ENCODE results near the gene RASL11B.

The RASL11B gene

DNA sequence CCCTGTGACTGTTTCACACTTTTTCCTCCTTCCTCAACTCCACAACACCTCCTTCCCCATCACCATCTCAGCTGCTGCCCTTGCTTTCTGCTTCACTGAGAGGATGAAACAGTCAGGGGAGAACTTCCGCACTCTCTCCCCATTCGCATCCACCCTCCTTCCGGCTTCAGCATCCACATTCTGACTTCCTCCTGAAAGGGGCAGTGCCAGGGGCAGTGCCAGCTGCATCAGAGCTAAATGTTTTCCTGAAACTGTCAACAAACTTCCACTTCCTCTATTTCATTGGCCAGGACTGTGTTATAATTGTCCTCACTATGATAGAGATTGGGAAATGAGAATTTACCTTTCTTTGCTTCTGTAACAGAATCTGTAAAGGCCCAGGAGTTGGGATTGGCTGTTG is 18.2 kb upstream of the RASL11B start:
- no peak for DNase-seq

DNA sequence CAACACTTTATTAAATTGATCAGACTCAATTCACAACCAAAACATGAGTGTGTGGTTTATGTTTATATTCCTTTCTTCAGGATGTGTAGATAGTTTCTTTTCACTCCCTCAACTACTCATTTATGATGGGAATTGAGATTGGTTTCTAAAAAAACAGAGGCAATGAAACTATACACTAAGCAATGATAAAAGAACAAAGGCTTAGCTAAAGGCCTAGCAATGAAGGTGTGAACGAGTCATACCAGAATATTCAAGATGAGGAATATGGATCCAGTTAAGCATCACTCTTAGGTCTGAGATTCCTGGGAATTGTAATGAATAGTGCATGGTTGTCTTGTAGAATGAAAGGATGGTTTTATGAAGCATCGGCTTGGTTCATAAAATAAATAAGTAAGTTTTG is 17.5 kb upstream of the RASL11B start:
- DNase-seq: no peak

DNA sequence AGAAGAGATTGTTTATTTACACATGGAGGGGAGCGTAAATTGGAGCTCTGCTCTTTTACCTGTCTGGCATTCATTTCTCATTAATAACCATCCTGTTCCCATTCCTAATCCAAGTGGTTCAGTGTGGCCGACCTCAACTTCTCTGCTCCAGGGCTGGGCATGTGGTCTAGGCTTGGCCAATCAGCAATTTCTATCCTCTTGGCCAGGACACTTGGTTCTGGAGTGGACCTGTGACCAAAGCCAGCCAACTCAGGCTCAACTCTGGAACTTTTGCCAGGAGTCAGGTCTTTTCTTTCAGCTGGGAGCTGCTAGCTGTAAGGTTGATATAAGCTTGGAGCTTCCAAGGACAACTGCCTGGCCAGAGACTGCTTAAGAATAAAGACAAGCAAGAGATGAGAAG is 15.6 kb upstream of the RASL11B start:
- DNase-seq: no peak

DNA sequence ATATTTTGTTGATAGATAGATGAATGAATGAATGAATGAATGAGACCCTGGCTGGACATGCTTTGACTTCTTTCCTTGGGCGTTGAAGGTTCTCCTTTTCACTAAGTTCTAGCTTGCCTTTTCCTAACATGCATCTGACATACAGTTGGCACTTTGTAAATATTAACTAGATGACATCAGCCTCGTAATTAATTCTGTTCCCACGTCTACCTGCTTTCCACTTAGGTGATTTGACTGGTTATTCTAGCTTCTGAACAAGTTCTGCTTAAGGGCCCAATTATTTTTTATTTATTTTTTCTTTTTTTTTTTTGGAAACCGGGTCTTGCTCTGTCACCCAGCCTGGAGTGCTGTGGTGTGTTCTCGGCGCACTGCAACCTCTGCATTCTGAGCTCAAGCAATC is 13.9 kb upstream of the RASL11B start:
- no peak for DNase-seq

- DNase-seq: no peak
Measured at GRCh38 chr4:52850406-52851124, 11.6 kb upstream of the RASL11B start.

GRCh38 chr4:52852041-52852440 is 10.1 kb upstream of the RASL11B start:
- DNase-seq: no peak

DNA sequence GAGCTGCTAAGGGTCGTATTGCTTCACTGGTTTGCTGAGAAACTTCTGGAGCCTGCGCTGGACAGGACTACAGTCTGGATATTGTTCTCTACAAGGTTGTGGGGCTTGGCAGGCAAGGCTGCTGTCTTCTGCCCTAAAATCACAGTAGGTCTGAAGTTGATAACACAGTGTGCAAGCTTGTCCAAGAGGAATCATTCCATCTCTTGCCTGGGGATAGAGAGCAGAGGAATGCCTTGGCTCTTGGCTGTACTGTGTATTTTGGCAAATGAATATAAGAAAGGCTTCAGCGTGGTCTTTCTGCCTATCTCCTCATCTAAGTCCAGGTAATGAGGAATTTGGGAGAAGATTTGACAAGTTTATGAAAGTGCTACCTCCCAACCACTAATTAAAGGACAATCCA is 9.4 kb upstream of the RASL11B start:
- no peak for DNase-seq

DNA sequence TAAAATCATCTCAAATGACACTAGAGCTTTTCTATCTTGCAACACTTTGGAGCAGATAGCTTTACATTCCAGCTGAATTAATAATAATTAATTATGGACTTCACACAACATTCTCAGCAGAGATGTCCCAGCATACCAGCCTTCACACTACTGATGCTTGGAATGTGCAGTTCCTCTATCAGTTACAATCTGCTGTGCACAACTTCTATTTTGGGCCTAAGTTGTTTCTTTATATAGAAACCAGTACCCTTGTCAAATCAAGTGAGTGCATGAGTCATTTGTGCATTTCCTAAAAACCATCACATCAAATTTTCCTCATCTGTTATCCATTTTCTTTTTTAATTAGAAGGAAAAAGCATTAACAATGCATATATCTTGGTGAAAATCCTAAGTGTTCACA is 8.8 kb upstream of the RASL11B start:
- DNase-seq: no peak

DNA sequence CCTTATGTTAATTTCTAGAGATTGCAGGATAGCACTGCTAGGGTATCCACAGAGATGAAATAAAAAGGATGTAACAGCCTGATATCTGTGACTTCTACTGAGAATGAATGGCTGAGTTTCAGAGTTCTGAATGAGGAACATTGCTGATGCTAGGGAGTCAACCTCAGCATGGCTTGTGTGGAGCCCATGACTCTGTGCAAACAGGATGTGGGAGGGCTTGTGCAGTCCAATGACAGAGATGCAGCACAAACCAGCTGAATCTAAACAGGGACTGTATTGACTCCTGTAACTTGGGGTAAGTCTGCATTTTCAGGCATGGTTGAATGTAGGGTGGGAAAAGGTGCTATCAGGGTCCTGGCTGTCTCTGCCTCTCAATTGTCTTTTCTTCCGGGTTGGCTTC is 5.3 kb upstream of the RASL11B start:
- no peak for DNase-seq

GRCh38 chr4:52860361-52860760 is 1.8 kb upstream of the RASL11B start:
- no peak for DNase-seq

DNA sequence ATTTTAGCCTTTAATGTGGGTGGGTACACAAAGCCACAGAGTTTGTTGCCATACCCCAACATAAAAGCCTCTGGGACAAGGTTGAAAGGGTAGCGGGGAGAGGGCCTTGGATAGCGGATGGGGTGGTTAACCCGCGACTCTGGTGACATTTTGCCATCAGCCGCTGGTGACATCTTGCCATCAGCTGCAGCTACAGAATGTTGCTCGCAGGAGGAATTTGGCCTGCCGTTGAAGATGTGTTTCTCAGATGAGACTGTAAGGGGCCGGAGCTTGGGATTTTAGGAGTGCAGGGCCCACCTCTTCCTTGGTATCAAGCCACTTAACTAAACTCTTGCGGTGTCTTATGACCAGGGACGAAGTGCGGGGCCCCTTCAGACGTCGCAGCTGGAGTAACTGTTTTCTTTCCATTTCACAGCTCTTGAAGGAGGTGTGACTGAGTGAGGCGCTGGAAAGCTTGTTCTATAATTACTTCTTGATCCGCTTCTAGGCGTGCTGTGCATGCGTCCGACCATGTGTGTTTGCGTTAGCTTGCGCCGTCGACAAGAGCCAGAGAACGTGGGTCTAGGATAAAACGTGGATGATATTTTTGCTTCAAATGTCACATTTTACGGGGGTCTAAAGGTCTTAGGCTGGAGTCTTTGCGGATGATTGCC is 820 bp upstream of the RASL11B start:
- DNase-seq: no peak

DNA sequence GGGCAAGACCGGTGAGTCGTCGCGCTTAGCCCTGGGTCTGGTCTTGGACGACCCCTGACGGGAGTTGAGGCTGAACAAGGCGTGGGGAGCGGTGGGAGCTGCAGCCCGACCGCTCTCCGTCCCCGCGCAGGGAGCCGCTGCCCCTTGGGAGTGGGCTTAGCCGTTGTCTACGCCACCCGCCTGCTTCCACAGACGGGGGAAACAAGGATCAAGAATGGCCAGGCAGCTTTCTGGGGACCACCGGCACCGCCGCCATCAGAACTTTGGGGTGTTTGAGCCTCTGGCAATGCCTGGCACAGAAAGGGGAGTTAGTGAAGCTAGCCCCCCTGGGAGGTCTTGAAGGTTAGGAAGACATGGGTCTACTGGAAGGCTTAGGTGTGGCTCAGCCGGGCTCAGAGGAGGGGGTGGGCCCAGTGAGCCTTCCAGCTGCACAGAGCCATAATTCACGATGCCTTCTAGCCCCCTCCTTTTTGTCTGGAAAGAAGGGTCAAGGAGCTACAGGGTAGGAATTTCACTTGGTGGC is 583 bp downstream of the RASL11B start:
- no peak for DNase-seq

DNA sequence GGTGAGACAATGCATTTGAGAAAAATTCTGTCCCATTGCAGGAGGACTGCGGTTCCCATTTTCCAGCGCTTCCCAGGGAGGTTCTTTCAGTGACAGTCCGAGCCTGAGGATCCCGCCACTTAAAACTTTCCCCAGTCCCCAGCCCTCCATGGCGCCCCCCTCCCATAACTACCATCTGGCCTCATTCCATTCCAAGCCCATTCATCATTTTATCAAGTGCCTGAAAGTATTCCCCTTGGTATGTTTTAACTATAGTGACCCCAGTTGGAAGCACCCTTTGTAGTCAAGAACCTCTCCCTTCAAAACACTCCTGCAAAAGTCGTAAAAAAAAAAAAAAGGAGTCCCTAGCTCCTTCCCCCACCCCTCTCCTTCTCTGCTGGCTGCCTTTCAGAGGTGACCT is 1.2 kb downstream of the RASL11B start:
- DNase-seq: no peak

DNA sequence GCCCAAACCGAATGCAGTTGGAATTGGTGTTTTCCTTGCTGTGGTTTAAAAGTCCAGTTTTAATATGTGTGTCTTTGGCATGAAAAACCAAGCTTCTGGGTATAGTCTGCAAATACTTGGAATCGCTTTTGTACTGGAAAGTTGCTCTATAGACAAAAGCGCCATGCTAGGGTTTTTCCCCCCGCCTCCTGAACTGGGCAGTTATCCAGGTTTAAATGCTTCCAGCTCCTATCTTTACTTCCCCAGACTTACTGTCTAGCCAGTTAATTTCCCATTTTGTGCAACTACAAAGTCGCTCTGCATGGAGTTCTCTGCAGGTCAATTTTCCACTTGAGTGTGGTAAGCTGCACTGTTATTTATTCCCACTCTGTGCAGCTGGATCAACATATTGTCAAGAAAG is 2.7 kb downstream of the RASL11B start:
- DNase-seq: no peak

DNA sequence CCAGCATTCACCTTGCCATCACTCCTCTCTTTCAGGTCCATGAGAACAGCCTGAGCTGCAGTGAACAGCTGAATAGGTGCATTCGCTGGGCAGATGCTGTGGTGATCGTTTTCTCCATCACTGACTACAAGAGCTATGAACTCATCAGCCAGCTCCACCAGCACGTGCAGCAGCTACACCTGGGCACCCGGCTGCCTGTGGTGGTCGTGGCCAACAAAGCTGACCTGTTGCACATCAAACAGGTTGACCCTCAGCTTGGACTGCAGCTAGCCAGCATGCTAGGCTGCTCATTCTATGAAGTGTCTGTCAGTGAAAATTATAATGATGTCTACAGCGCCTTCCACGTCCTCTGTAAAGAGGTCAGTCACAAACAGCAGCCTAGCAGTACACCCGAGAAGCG is 3.2 kb downstream of the RASL11B start:
- no peak for DNase-seq

- DNase-seq: no peak
Measured at GRCh38 chr4:52866734-52867133, 4.6 kb downstream of the RASL11B start.

DNA sequence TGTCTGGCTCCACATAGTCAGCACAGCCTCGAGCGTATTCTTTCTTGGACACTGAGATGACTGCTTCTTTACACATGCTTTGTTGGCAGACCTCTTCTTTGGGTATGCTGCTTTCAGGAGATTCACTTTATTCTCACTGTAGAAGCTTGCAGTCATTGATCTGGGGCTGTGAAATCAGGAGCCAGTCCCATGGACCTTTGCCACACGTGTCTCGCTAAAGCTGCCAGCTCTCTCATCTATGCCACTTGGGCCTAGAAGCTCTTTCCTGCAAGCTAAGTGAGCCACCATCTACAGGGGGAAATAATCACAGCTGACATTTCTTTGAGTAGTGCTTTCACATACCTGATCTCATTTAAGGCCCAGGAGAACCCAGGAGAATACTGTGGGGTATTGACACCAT is 5.0 kb downstream of the RASL11B start:
- no peak for DNase-seq

- DNase-seq: no peak
Measured at GRCh38 chr4:52868133-52868532, 6.0 kb downstream of the RASL11B start.

- DNase-seq: no peak
Measured at GRCh38 chr4:52869196-52869595, 7.1 kb downstream of the RASL11B start.

DNA sequence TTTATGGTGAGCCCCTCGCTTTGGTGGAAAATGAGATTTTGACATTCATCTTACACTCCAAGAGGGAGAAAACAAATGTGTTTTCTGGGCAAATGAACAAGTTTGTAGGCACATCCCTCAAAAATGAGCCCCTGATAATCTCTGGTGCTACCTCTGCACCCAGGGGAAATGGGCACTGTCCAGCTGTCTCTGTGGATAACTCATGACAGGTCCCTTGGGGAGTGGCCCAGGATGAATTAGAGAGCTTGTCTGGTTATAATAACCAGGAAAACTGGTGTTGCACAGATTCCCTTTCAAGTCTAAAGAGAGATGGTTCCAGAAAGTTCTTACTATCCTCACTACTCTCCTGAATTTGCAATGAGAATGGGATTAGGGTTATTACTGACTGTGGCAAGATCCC is 7.5 kb downstream of the RASL11B start:
- no peak for DNase-seq

DNA sequence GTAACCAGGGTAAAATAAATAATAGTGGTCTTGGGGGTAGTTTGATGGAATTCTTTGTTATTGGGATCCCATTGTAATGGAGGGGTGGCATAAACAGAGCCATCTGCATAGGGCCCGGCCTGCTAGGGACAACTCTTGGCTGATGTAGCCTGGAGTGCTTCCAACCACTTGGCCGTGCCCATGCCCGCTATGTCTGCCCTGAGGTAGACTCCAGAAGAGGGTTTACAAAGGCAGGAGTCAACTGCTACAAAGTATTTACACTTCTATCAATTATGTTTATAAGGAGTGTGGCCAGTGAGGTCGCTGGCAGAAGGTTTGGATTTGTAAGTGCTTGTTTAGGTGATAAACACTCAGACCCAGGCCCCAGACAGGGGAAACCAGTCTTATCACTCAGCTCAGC is 8.1 kb downstream of the RASL11B start:
- DNase-seq: no peak

- no peak for DNase-seq
Measured at GRCh38 chr4:52873191-52873590, 11.1 kb downstream of the RASL11B start.

DNA sequence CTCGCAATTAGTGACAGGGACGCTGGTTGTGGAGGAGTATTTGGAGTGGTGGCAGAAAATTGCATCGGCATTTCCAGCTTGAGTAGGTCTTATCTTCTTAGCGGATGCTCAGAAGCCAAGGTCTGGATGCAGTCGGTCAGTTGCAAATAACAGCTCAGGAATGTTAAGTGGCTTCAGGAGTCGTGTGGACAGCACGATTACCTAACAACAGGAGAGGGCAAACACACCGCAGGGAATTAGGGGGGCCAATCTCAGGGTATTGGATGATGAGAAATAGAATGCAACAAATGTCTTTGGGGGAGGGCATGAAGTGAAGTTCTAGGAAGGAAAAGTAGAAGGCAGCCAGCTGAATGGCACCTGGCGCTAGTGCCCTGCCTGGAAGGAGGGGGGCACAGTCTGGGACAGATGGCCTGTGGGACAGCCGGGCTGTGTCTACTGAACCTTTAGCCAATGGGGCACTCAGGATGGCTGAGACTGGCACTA is 11.8 kb downstream of the RASL11B start:
- no peak for DNase-seq

GRCh38 chr4:52874948-52875347 is 12.8 kb downstream of the RASL11B start:
- no peak for DNase-seq

- DNase-seq: no peak
Measured at GRCh38 chr4:52876069-52876468, 14.0 kb downstream of the RASL11B start.
